Retinal pigment epithelial cell (primary cell): ENCODE measurements around the gene IPO13.

Source experiments
- DNase-seq: peaks from one replicate; pipeline ENCODE4 v3.0.0-alpha.2; 2010; ENCODE audit warnings: low read depth
- H3K4me3 ChIP-seq: 2 replicates; pipeline ENCODE4 v1.5.1; 2011; ENCODE audit warnings: mild to moderate bottlenecking, low read length, control low read depth, moderate library complexity
- TF ChIP-seq, protein P1 (sequence below): conservative IDR thresholded peaks from 2 replicates; pipeline ENCODE4 v1.5.1; 2011; ENCODE audit warnings: low read depth, low read length, control low read depth, inconsistent platforms

Gene IPO13

DNA sequence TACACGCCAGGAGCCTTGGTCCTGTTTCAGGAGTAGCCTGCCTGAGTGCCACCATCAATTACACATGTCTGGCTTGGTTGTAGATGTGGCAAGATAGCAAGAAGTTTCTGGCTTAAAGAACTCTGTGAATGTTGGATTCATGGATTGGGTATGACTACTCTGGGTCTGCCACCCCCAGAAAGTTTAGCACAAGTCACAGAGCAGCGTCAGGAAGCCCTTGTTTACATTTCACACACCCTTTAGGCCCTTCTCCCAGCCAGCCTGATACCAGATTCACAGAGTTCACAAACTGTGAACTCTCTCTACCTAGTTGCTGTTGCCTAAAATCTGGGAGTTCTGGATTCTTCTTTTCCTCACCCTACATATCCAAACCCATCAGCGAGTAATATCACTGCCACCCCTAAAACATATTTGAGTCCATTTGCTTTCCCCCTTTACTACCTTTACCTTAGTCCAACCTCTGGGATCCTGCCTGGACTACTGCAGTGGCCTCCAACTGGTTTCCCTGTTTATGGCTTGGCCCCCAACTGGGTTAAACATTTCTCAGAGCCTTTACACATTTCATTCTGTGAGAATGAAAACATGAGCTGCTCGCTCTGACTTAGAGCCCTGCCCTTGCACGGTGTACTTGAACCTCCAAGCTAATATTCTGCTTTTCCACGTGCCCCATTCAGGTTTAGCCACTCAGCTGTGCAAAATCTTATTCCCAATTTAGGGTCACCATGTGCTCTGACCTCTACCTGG, 40.6 kb downstream of the IPO13 start:
- no peak overlapping the region for H3K4me3 ChIP-seq
- TF ChIP-seq, protein P1, sequence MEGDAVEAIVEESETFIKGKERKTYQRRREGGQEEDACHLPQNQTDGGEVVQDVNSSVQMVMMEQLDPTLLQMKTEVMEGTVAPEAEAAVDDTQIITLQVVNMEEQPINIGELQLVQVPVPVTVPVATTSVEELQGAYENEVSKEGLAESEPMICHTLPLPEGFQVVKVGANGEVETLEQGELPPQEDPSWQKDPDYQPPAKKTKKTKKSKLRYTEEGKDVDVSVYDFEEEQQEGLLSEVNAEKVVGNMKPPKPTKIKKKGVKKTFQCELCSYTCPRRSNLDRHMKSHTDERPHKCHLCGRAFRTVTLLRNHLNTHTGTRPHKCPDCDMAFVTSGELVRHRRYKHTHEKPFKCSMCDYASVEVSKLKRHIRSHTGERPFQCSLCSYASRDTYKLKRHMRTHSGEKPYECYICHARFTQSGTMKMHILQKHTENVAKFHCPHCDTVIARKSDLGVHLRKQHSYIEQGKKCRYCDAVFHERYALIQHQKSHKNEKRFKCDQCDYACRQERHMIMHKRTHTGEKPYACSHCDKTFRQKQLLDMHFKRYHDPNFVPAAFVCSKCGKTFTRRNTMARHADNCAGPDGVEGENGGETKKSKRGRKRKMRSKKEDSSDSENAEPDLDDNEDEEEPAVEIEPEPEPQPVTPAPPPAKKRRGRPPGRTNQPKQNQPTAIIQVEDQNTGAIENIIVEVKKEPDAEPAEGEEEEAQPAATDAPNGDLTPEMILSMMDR = no peak
- no peak for DNase-seq

GRCh38 chr1:43990271-43991199, 43.8 kb downstream of the IPO13 start:
- H3K4me3 ChIP-seq = peak overlapping the region; percentile 70
- TF ChIP-seq, protein P1 = no peak
- no peak for DNase-seq

DNA sequence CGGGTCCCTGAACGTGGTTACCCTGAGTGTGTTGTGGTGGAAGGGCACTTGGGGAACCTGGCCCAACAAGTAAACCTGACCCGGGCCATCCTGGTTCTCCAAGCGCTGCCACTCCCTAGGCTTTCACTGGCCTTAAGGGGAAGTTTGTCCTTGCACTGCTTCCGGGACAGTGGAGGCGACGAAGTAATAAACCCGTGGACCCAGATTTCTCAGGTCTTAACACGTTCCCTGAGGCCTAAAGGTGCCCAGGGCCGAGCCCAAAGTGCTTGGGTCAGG, 44.4 kb downstream of the IPO13 start:
- DNase-seq = no peak
- H3K4me3 ChIP-seq = peak overlapping the region; percentile 70
- TF ChIP-seq, protein P1 = no peak

DNA sequence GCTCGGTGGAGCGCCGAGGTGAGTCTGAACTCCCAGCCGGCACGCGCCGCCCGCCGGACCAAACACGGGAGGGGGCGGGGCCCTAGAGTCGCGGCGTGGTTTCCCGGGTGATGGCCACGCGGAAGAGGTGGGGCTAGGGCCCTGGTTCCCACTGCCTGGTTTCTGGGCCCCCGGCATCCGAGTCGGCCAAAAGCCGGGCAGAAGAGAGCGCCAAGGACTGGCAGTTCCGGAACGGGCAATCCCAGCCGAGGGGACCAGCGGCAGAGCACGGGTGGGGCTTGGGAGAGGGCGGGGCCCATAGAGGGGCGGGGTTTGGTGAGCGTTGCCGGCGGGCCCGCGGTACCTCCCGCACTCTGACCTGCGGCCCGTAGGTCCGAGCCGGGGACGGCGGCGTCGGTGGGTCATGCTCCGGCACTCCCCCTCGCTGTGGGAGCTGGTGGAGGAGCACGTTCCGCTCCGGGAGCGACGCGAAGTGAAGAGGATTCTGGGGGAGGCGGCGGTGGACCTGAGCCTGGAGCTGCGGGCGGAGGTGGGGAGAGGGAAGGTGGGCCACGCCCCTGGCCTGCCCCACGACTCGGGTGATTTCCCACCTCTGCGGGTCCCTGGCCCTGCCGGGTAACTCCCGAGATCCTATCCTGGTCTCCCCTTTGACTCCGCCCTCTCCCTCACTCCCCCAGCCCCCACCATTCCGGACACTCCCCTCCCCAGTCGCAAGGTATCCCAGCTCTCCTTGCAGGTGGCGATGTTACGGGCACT, 44.9 kb downstream of the IPO13 start, which contains the start of gene CCDC24:
Gene CCDC24, plus strand, starts transcription at position 124 of the 756 bp plus-strand sequence. Its CDS starts 280 bp downstream, at position 404.
- TF ChIP-seq, protein P1 = no peak
- H3K4me3 ChIP-seq = peak within 1 kb of the TSS; percentile 70
- DNase-seq = no peak

GRCh38 chr1:43992232-43992995, 45.7 kb downstream of the IPO13 start:
- TF ChIP-seq, protein P1 = no peak

GRCh38 chr1:43993206-43993914, 46.6 kb downstream of the IPO13 start:
- no peak overlapping the region for H3K4me3 ChIP-seq
- TF ChIP-seq, protein P1 = no peak
- no peak for DNase-seq

More at GRCh38 chr1:43992232-43992995, 45.7 kb downstream of the IPO13 start:
- H3K4me3 ChIP-seq = peak overlapping the region; percentile 70
- DNase-seq = no peak
